GM21825 (cell line): ENCODE results near the gene LCA5L.

Experiments
- ATAC-seq: cut with Tn5 transposase; IDR thresholded peaks from one replicate; pipeline ENCODE4 v1.9.1; 2021; ENCODE audit warnings: mild to moderate bottlenecking, moderate library complexity; ENCODE audit not compliant: unreplicated experiment

Gene LCA5L

GRCh38 chr21:39359382-39359781, 86.2 kb downstream of the LCA5L start:
- ATAC-seq: no peak
